GM19397 (cell line): Measurements from ENCODE around the gene CEP72.
"Not testable (repeated sequence)": the region's sequence is repeated elsewhere in the genome, so short reads cannot be mapped to it uniquely, and the experiment has no call there.

ENCODE experiments used
- ATAC-seq: cut with Tn5 transposase; IDR thresholded peaks from one replicate; pipeline ENCODE4 v1.9.1; 2021; ENCODE audit warnings: mild to moderate bottlenecking, moderate library complexity; ENCODE audit not compliant: unreplicated experiment

Gene CEP72

GRCh38 chr5:595285-595875 lies 16.8 kb upstream of the CEP72 start:
- ATAC-seq, result no peak

- ATAC-seq, result no peak
These were observed 14.1 kb upstream of the CEP72 start for GRCh38 chr5:597871-598563.

GRCh38 chr5:598564-598890 lies 13.6 kb upstream of the CEP72 start:
- ATAC-seq, result no peak

- ATAC-seq, result no peak
These were observed 11.1 kb upstream of the CEP72 start for GRCh38 chr5:600886-601541.

- ATAC-seq, result no peak
These were observed 10.2 kb upstream of the CEP72 start for GRCh38 chr5:601771-602465.

- ATAC-seq, result no peak
These were observed 9.6 kb upstream of the CEP72 start for GRCh38 chr5:602466-603035.

- no peak for ATAC-seq
These were observed 8.8 kb upstream of the CEP72 start for GRCh38 chr5:603081-603998.

GRCh38 chr5:604391-604831 lies 7.7 kb upstream of the CEP72 start:
- no peak for ATAC-seq

GRCh38 chr5:605090-605489 lies 7.0 kb upstream of the CEP72 start:
- not testable (repeated sequence) for ATAC-seq

- no peak for ATAC-seq
These were observed 6.1 kb upstream of the CEP72 start for GRCh38 chr5:606061-606460.

GRCh38 chr5:606526-607399 lies 5.4 kb upstream of the CEP72 start:
- no peak for ATAC-seq

GRCh38 chr5:607541-608428 lies 4.4 kb upstream of the CEP72 start:
- ATAC-seq, result no peak

- ATAC-seq, result no peak
These were observed 3.4 kb upstream of the CEP72 start for GRCh38 chr5:608429-609370.

GRCh38 chr5:609506-609905 lies 2.6 kb upstream of the CEP72 start:
- ATAC-seq, result no peak

GRCh38 chr5:610011-610743 lies 2.0 kb upstream of the CEP72 start:
- ATAC-seq, result no peak
